Measurements from ENCODE around the gene DRG1. TPM values are rescaled to one million over a fixed set of nuclear protein-coding genes. Genes with fewer than 3 reads are reported as not detected.

DRG1 gene, protein sequence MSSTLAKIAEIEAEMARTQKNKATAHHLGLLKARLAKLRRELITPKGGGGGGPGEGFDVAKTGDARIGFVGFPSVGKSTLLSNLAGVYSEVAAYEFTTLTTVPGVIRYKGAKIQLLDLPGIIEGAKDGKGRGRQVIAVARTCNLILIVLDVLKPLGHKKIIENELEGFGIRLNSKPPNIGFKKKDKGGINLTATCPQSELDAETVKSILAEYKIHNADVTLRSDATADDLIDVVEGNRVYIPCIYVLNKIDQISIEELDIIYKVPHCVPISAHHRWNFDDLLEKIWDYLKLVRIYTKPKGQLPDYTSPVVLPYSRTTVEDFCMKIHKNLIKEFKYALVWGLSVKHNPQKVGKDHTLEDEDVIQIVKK
- total RNA-seq, result 76.8 and 81.6 TPM in 2 replicates

DNA sequence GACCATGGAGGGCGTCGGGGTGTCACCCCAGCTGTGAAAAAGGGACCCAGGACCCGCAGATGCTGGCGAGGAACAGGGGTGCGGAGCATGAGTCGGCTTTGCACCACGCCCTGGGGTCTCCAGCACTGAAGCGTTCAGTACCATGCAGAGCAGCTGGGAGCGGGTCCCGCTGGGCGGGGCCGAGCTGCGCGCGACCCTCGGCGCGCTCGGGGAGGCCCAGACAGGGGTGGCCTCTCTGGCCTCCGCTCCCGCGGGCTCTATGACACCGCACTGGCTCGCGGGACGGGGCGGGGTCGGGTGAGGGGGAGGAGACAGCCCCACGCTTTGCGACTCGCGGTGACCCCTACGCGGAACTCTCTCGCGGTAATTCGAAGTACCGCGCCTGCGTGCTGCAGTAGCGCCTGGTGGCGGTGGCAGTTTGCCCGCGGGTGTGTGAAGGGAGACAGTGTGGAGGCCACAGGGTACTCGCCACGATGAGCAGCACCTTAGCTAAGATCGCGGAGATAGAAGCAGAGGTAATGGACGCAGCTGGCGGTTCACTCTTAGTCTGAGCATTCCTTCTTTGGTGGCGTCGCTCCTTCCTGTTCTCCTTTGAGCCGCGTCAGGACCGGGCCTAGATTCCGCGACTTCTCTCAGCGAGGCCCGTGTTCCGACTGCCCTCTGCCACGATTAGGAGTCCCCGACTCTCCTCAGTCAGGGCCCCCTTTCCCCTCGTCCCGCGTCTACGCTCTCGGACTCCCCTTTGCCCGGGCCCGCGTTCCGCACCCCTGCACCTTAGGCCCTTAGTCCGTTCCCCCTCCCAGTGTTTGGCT, at the start of gene DRG1:
Gene DRG1 (plus strand): TSS at position 394 of the 812 bp plus-strand sequence. CDS start 80 bp downstream, at position 474.

Other genes with a start within 250 kb of the DRG1 start
- gene RNF185, start 239.4 kb upstream of the DRG1 start, total RNA-seq, result 20.1 and 24.5 TPM in 2 replicates
- 9.4 and 10.4 TPM in 2 replicates for gene LIMK2, start 187.3 kb upstream of the DRG1 start, total RNA-seq
- 9.5 and 11.3 TPM in 2 replicates for gene PIK3IP1, start 107.1 kb upstream of the DRG1 start, total RNA-seq
- gene PATZ1, start 53.3 kb upstream of the DRG1 start, total RNA-seq, result 22.6 and 24.7 TPM in 2 replicates
- 6.2 and 8.4 TPM in 2 replicates for gene EIF4ENIF1, start 90.2 kb downstream of the DRG1 start, total RNA-seq
- gene SFI1, start 96.9 kb downstream of the DRG1 start, total RNA-seq, result 14.1 and 17.1 TPM in 2 replicates

All from bronchus fibroblast of lung (primary cell).